ENCODE results near the gene SEMA3D.

SEMA3D gene

GRCh38 chr7:85125651-85126131 is 61.2 kb downstream of the SEMA3D start:
- DNase-seq (ENCODE audit: low read depth) = no peak

GRCh38 chr7:85125176-85125575 is 61.7 kb downstream of the SEMA3D start:
- DNase-seq (ENCODE audit: low read depth) = no peak

GRCh38 chr7:85119934-85120333 is 66.9 kb downstream of the SEMA3D start:
- DNase-seq (ENCODE audit: low read depth) = no peak

GRCh38 chr7:85115862-85116261 is 71.0 kb downstream of the SEMA3D start:
- DNase-seq (ENCODE audit: low read depth) = no peak

- no peak for DNase-seq (ENCODE audit: low read depth)
Measured at GRCh38 chr7:85115006-85115405, 71.8 kb downstream of the SEMA3D start.

- DNase-seq (ENCODE audit: low read depth) = no peak
Measured at GRCh38 chr7:85114342-85114741, 72.5 kb downstream of the SEMA3D start.

- no peak for DNase-seq (ENCODE audit: low read depth)
Measured at GRCh38 chr7:85111761-85112160, 75.1 kb downstream of the SEMA3D start.

- DNase-seq (ENCODE audit: low read depth) = no peak
Measured at GRCh38 chr7:85106719-85107118, 80.1 kb downstream of the SEMA3D start.

- DNase-seq (ENCODE audit: low read depth) = no peak
Measured at GRCh38 chr7:85104432-85105205, 82.2 kb downstream of the SEMA3D start.

GRCh38 chr7:85103962-85104361 is 82.9 kb downstream of the SEMA3D start:
- no peak for DNase-seq (ENCODE audit: low read depth)

GRCh38 chr7:85103357-85103756 is 83.5 kb downstream of the SEMA3D start:
- DNase-seq (ENCODE audit: low read depth) = no peak

GRCh38 chr7:85102813-85103350 is 84.0 kb downstream of the SEMA3D start:
- DNase-seq (ENCODE audit: low read depth) = no peak

GRCh38 chr7:85101347-85101746 is 85.5 kb downstream of the SEMA3D start:
- no peak for DNase-seq (ENCODE audit: low read depth)

GRCh38 chr7:85097844-85098243 is 89.0 kb downstream of the SEMA3D start:
- DNase-seq (ENCODE audit: low read depth) = no peak

- DNase-seq (ENCODE audit: low read depth) = no peak
Measured at GRCh38 chr7:85095806-85096205, 91.0 kb downstream of the SEMA3D start.

GRCh38 chr7:85095366-85095765 is 91.5 kb downstream of the SEMA3D start:
- no peak for DNase-seq (ENCODE audit: low read depth)

- DNase-seq (ENCODE audit: low read depth) = no peak
Measured at GRCh38 chr7:85094046-85094725, 92.7 kb downstream of the SEMA3D start.

- no peak for DNase-seq (ENCODE audit: low read depth)
Measured at GRCh38 chr7:85091565-85091928, 95.3 kb downstream of the SEMA3D start.

- DNase-seq (ENCODE audit: low read depth) = no peak
Measured at GRCh38 chr7:85090919-85091564, 95.8 kb downstream of the SEMA3D start.

GRCh38 chr7:85090143-85090542 is 96.7 kb downstream of the SEMA3D start:
- no peak for DNase-seq (ENCODE audit: low read depth)

- DNase-seq (ENCODE audit: low read depth) = no peak
Measured at GRCh38 chr7:85081846-85082245, 105.0 kb downstream of the SEMA3D start.

- no peak for DNase-seq (ENCODE audit: low read depth)
Measured at GRCh38 chr7:85081392-85081791, 105.5 kb downstream of the SEMA3D start.

GRCh38 chr7:85079434-85079833 is 107.4 kb downstream of the SEMA3D start:
- DNase-seq (ENCODE audit: low read depth) = no peak
